IMR-90 (cell line): Measurements from ENCODE around the gene ZCCHC17. TPM values are rescaled to one million over a fixed set of nuclear protein-coding genes. Genes with fewer than 3 reads are reported as not detected.

Experiments
- ATAC-seq: fragments of 200-7000 bp; cut with Tn5 transposase; 2 replicates; pipeline ENCODE4 v1.9.1; 2020; ENCODE audit warnings: low read depth, mild to moderate bottlenecking, moderate library complexity
- BruUV-seq: library from RNA; stranded (reverse); fragments of 400-500 nt; replicated peaks from 2 replicates; lab custom pipeline; 2021; lab: Mats Ljungman, UMichigan
- CTCF ChIA-PET: fragments of 300-600 bp; formaldehyde crosslinking; extraction: SDS; loops from one replicate; lab custom pipeline; 2021; ENCODE audit warnings: antibody characterized with exemption; lab: Yijun Ruan, JAX
- POLR2A ChIA-PET: fragments of 300-600 bp; sonication (Branson Sonifier 250); formaldehyde crosslinking; loops from one replicate; lab custom pipeline; 2022; ENCODE audit warnings: antibody characterized with exemption; ENCODE audit not compliant: unreplicated experiment; lab: Charles Lee
- DNase-seq: peaks from one replicate; pipeline ENCODE4 v3.0.0; 2013
- H2AFZ ChIP-seq: replicated peaks from 2 replicates; pipeline ENCODE3; 2013; ENCODE audit warnings: low read length, mild to moderate bottlenecking; ENCODE audit not compliant: poor library complexity
- H2AK5ac ChIP-seq: 2 replicates; pipeline ENCODE4 v1.6.1; 2013; ENCODE audit warnings: low read depth, low read length, inconsistent platforms
- H2AK9ac ChIP-seq: replicated peaks from 2 replicates; pipeline ENCODE3; 2013; ENCODE audit warnings: mild to moderate bottlenecking, low read depth, low read length, moderate library complexity; ENCODE audit not compliant: poor library complexity
- H2BK120ac ChIP-seq: 2 replicates; pipeline ENCODE4 v1.6.1; 2013; ENCODE audit warnings: low read depth, low read length, inconsistent platforms
- H2BK15ac ChIP-seq: 3 replicates; pipeline ENCODE4 v1.6.1; 2013; ENCODE audit warnings: low read depth, low read length, inconsistent platforms
- H2BK20ac ChIP-seq: 2 replicates; pipeline ENCODE4 v1.6.1; 2013; ENCODE audit warnings: low read depth, mild to moderate bottlenecking, inconsistent platforms, low read length, moderate library complexity
- H2BK5ac ChIP-seq: 2 replicates; pipeline ENCODE4 v1.6.1; 2013; ENCODE audit warnings: mild to moderate bottlenecking, low read depth, low read length, inconsistent platforms; ENCODE audit not compliant: poor library complexity, severe bottlenecking
- H3K14ac ChIP-seq: replicated peaks from 2 replicates; pipeline ENCODE4 v1.6.1; 2013; ENCODE audit warnings: low read depth, low read length, inconsistent platforms
- H3K18ac ChIP-seq: 2 replicates; pipeline ENCODE4 v1.6.1; 2013; ENCODE audit warnings: low read depth, low read length, control low read depth
- H3K23ac ChIP-seq: 2 replicates; pipeline ENCODE4 v1.6.1; 2013; ENCODE audit warnings: low read depth, low read length, inconsistent platforms
- H3K27ac ChIP-seq: 2 replicates; pipeline ENCODE4 v1.5.1; 2013; ENCODE audit warnings: mild to moderate bottlenecking, control low read depth, low read length; ENCODE audit not compliant: insufficient read depth
- H3K27me3 ChIP-seq: 2 replicates; pipeline ENCODE4 v1.6.1; 2013; ENCODE audit warnings: low read length; ENCODE audit not compliant: control insufficient read depth, insufficient read depth
- H3K36me3 ChIP-seq: 2 replicates; pipeline ENCODE4 v1.6.1; 2013; ENCODE audit warnings: low read length, mixed read lengths; ENCODE audit not compliant: control insufficient read depth, insufficient read depth
- H3K4ac ChIP-seq: 2 replicates; pipeline ENCODE4 v1.6.1; 2013; ENCODE audit warnings: low read depth, low read length, inconsistent platforms
- H3K4me1 ChIP-seq: 2 replicates; pipeline ENCODE4 v1.6.1; 2013; ENCODE audit warnings: low read length, mixed read lengths; ENCODE audit not compliant: control insufficient read depth, insufficient read depth
- H3K4me2 ChIP-seq: 2 replicates; pipeline ENCODE4 v1.6.1; 2013; ENCODE audit warnings: low read depth, mild to moderate bottlenecking, control low read depth, low read length, moderate library complexity
- H3K4me3 ChIP-seq: 2 replicates; pipeline ENCODE4 v1.5.1; 2013; ENCODE audit warnings: low read depth, mild to moderate bottlenecking, control low read depth, low read length, moderate library complexity; ENCODE audit not compliant: insufficient read depth
- H3K56ac ChIP-seq: 2 replicates; pipeline ENCODE4 v1.6.1; 2013; ENCODE audit warnings: low read length, inconsistent platforms; ENCODE audit not compliant: insufficient read depth; ENCODE audit errors: extremely low read depth
- H3K79me1 ChIP-seq, 2 experiments: 2 replicates each; pipeline ENCODE4 v1.6.1; 2013; ENCODE audit warnings: low read length in 2 of 2, inconsistent platforms in 1 of 2, low read depth in 1 of 2
- H3K9ac ChIP-seq: 2 replicates; pipeline ENCODE4 v1.6.1; 2013; ENCODE audit warnings: low read depth, low read length, control low read depth
- H3K9me1 ChIP-seq: 2 replicates; pipeline ENCODE4 v1.6.1; 2013; ENCODE audit warnings: low read length, inconsistent platforms; ENCODE audit not compliant: insufficient read depth
- H3K9me3 ChIP-seq: 2 replicates; pipeline ENCODE4 v1.6.1; 2013; ENCODE audit warnings: low read length; ENCODE audit not compliant: control insufficient read depth, insufficient read depth
- H4K20me1 ChIP-seq: 2 replicates; pipeline ENCODE4 v1.6.1; 2013; ENCODE audit warnings: low read length, inconsistent platforms; ENCODE audit not compliant: insufficient read depth
- H4K5ac ChIP-seq: 2 replicates; pipeline ENCODE4 v1.6.1; 2013; ENCODE audit warnings: mild to moderate bottlenecking, low read depth, low read length, control low read depth
- H4K8ac ChIP-seq, 2 experiments: 2 replicates each; pipeline ENCODE4 v1.6.1; 2013; ENCODE audit warnings: low read depth in 2 of 2, low read length in 2 of 2, control low read depth in 1 of 2, inconsistent platforms in 1 of 2
- H4K91ac ChIP-seq: 2 replicates; pipeline ENCODE4 v1.6.1; 2013; ENCODE audit warnings: low read depth, low read length, inconsistent platforms; ENCODE audit not compliant: insufficient read depth
- BHLHE40 ChIP-seq: fragments of 150-350 bp; IDR thresholded peaks from 2 replicates; pipeline ENCODE4 v1.6.1; 2016; ENCODE audit warnings: mild to moderate bottlenecking, low read depth, low read length
- CEBPB ChIP-seq: IDR thresholded peaks from 2 replicates; pipeline ENCODE4 v1.6.1; 2012; ENCODE audit warnings: low read depth, low read length, improper control_type of control experiment
- CHD1 ChIP-seq: IDR thresholded peaks from 2 replicates; pipeline ENCODE4 v1.6.1; 2012; ENCODE audit warnings: low read depth, low read length, improper control_type of control experiment
- FOS ChIP-seq: fragments of 150-350 bp; IDR thresholded peaks from 2 replicates; pipeline ENCODE4 v1.6.1; 2016; ENCODE audit warnings: low read depth, low read length
- MAFK ChIP-seq: IDR thresholded peaks from 2 replicates; pipeline ENCODE4 v1.6.1; 2012; ENCODE audit warnings: low read depth, low read length, improper control_type of control experiment
- MAZ ChIP-seq: IDR thresholded peaks from 2 replicates; pipeline ENCODE4 v1.6.1; 2012; ENCODE audit warnings: low read depth, mild to moderate bottlenecking, low read length, improper control_type of control experiment, moderate library complexity, borderline replicate concordance
- MXI1 ChIP-seq: IDR thresholded peaks from 2 replicates; pipeline ENCODE4 v1.6.1; 2012; ENCODE audit warnings: low read depth, mild to moderate bottlenecking, low read length, moderate library complexity, borderline replicate concordance
- NFE2L2 ChIP-seq: fragments of 150-350 bp; IDR thresholded peaks from 2 replicates; pipeline ENCODE4 v1.6.1; 2016; ENCODE audit warnings: low read depth, mild to moderate bottlenecking, low read length
- POLR2A ChIP-seq: IDR thresholded peaks from 2 replicates; pipeline ENCODE4 v1.6.1; 2012; ENCODE audit warnings: mild to moderate bottlenecking, low read depth, low read length
- RAD21 ChIP-seq: IDR thresholded peaks from 2 replicates; pipeline ENCODE4 v1.6.1; 2012; ENCODE audit warnings: low read length, improper control_type of control experiment
- RCOR1 ChIP-seq: IDR thresholded peaks from 2 replicates; pipeline ENCODE4 v1.6.1; 2012; ENCODE audit warnings: mild to moderate bottlenecking, low read length, improper control_type of control experiment; ENCODE audit not compliant: insufficient replicate concordance
- RFX5 ChIP-seq: IDR thresholded peaks from 2 replicates; pipeline ENCODE4 v1.8.0; 2012; ENCODE audit warnings: low read depth, mild to moderate bottlenecking, low read length, moderate library complexity
- SMC3 ChIP-seq: fragments of 150-350 bp; IDR thresholded peaks from 2 replicates; pipeline ENCODE4 v1.6.1; 2016; ENCODE audit warnings: low read depth, mild to moderate bottlenecking, antibody characterized with exemption, low read length, moderate library complexity
- dilution Hi-C: fragments of 300-500 bp; cut with HindIII; formaldehyde crosslinking; loops from one replicate; pipeline ENCODE4 v1.14.3; 2018; ENCODE audit warnings: low sequenced_read_pairs; ENCODE audit not compliant: unreplicated experiment
- in situ Hi-C: fragments of 300-500 bp; cut with MboI; formaldehyde crosslinking; loops from 3 replicates; pipeline ENCODE4 v1.14.3; 2019; ENCODE audit warnings: low sequenced_read_pairs, inconsistent platforms, mixed read lengths
- intact Hi-C: fragments of 100-400 bp; cut with micrococcal nuclease; formaldehyde crosslinking; loops from 2 replicates; pipeline ENCODE4 v1.10.0; 2022
- polyA plus RNA-seq, 3 experiments: library from polyadenylated mRNA; depleted of rRNA; stranded (reverse); fragments of >200 nt; gene quantifications; 2 replicates each; pipeline ENCODE4 v1.2.3, GENCODE V29; 2012; ENCODE audit warnings: low replicate concordance in 1 of 3
- total RNA-seq: library from RNA; depleted of rRNA; stranded (reverse); fragments of >200 nt; gene quantifications from 2 replicates; pipeline ENCODE4 v1.2.3, GENCODE V29; 2012
- TF ChIP-seq, protein P1 (sequence below): fragments of 150-350 bp; IDR thresholded peaks from 2 replicates; pipeline ENCODE4 v1.6.1; 2016; ENCODE audit warnings: low read depth, mild to moderate bottlenecking, low read length, moderate library complexity, borderline replicate concordance
- TF ChIP-seq, protein P2 (sequence below): fragments of 150-350 bp; IDR thresholded peaks from 2 replicates; pipeline ENCODE4 v1.6.1; 2017; ENCODE audit warnings: mild to moderate bottlenecking, antibody characterized with exemption, low read length, low read depth
- TF ChIP-seq, protein P3 (sequence below): conservative IDR thresholded peaks from 2 replicates; pipeline ENCODE4 v1.5.1; 2012; ENCODE audit warnings: mild to moderate bottlenecking, low read depth, low read length, improper control_type of control experiment

Gene ZCCHC17
- total and polyA plus RNA-seq, 2 of the 4 experiments (the other 2 are of a cell fraction): 48.4 to 48.9 TPM

DNA sequence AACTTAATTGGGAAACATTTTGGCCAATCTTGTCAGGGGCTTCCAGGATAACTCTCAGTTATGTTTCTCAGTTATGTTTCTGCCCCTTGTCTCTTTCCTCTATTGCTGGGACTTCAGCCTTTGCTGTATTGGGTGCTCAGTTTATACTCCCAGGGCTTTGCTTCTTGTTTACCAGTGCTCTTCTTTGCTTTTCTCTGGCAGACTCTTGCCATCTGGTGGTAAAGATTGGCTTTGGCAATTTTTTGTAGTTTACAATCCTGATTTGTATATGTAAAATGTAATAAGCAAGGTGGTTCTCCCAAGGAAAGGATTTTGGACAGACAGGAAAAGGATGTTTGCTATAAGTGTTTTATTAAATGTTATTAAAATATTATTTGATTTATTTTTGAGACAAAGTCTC, 38.2 kb downstream of the ZCCHC17 start:
- dilution Hi-C loops (no loop called here), in situ Hi-C loops (no loop called here), intact Hi-C loops (loop anchor here (1.0 to 10.0 kb wide), 3 partner anchors 39 to 530 kb away; partner anchors contain the start of gene SNRNP40)
- no peak overlapping the region for H2AK9ac ChIP-seq
- no peak overlapping the region for H3K14ac ChIP-seq
- no peak overlapping the region for H3K9ac ChIP-seq
- H2BK15ac ChIP-seq: no peak overlapping the region
- H4K20me1 ChIP-seq: no peaks in the 10 kb centered on the region
- H3K27ac ChIP-seq: no peak overlapping the region
- H2BK20ac ChIP-seq: no peak overlapping the region
- no peak overlapping the region for H3K4me3 ChIP-seq
- H4K8ac ChIP-seq: no peak overlapping the region
- H2AFZ ChIP-seq: no peak overlapping the region
- H3K9me1 ChIP-seq: no peaks in the 10 kb centered on the region
- ChIA-PET POLR2A (no interaction called here), CTCF (no interaction called here)
- no peak overlapping the region for H3K4ac ChIP-seq
- DNase-seq (peak; percentile 46), ATAC-seq (peak; percentile 81)
- no peak overlapping the region for H3K4me2 ChIP-seq
- BruUV-seq: no TSS peak
- TF ChIP-seq, protein P1, sequence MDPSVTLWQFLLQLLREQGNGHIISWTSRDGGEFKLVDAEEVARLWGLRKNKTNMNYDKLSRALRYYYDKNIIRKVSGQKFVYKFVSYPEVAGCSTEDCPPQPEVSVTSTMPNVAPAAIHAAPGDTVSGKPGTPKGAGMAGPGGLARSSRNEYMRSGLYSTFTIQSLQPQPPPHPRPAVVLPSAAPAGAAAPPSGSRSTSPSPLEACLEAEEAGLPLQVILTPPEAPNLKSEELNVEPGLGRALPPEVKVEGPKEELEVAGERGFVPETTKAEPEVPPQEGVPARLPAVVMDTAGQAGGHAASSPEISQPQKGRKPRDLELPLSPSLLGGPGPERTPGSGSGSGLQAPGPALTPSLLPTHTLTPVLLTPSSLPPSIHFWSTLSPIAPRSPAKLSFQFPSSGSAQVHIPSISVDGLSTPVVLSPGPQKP: no peak
- TF ChIP-seq RFX5: no peak
- no peak for TF ChIP-seq MAZ
- no peak for TF ChIP-seq CHD1
- peak; percentile 59 for TF ChIP-seq SMC3
- no peak for TF ChIP-seq CEBPB
- TF ChIP-seq MAFK: no peak
- peak; percentile 65 for TF ChIP-seq RAD21
- no peak for TF ChIP-seq RCOR1
- TF ChIP-seq POLR2A: no peak
- TF ChIP-seq FOS: no peak
- TF ChIP-seq, protein P2, sequence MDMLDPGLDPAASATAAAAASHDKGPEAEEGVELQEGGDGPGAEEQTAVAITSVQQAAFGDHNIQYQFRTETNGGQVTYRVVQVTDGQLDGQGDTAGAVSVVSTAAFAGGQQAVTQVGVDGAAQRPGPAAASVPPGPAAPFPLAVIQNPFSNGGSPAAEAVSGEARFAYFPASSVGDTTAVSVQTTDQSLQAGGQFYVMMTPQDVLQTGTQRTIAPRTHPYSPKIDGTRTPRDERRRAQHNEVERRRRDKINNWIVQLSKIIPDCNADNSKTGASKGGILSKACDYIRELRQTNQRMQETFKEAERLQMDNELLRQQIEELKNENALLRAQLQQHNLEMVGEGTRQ: no peak
- TF ChIP-seq BHLHE40: no peak
- no peak for TF ChIP-seq NFE2L2
- TF ChIP-seq, protein P3, sequence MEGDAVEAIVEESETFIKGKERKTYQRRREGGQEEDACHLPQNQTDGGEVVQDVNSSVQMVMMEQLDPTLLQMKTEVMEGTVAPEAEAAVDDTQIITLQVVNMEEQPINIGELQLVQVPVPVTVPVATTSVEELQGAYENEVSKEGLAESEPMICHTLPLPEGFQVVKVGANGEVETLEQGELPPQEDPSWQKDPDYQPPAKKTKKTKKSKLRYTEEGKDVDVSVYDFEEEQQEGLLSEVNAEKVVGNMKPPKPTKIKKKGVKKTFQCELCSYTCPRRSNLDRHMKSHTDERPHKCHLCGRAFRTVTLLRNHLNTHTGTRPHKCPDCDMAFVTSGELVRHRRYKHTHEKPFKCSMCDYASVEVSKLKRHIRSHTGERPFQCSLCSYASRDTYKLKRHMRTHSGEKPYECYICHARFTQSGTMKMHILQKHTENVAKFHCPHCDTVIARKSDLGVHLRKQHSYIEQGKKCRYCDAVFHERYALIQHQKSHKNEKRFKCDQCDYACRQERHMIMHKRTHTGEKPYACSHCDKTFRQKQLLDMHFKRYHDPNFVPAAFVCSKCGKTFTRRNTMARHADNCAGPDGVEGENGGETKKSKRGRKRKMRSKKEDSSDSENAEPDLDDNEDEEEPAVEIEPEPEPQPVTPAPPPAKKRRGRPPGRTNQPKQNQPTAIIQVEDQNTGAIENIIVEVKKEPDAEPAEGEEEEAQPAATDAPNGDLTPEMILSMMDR: peak; percentile 51
- no peak for TF ChIP-seq MXI1
- 0 out of 4 replicates have a peak, but pooled peaks cover 0 to 2% of the 10 kb centered on the region in 2 experiments for H3K79me1 ChIP-seq
- no peaks in the 10 kb centered on the region for H3K27me3 ChIP-seq
- H2AK5ac ChIP-seq: no peak overlapping the region
- no peak overlapping the region for H2BK5ac ChIP-seq
- no peaks in the 10 kb centered on the region for H3K9me3 ChIP-seq
- no peak overlapping the region for H2BK120ac ChIP-seq
- no peak overlapping the region for H3K56ac ChIP-seq
- no peak overlapping the region for H4K91ac ChIP-seq
- no peak overlapping the region for H3K18ac ChIP-seq
- H3K4me1 ChIP-seq: no peaks in the 10 kb centered on the region
- H3K36me3 ChIP-seq: peaks cover 3% of the 10 kb centered on the region; the same call in 1 of the 2 replicates
- no peak overlapping the region for H4K5ac ChIP-seq
- H3K23ac ChIP-seq: no peak overlapping the region
